PFSK-1 (cell line): ENCODE results near the gene HECTD1.

Experiments
- FOXP2 ChIP-seq: optimal IDR thresholded peaks from 2 replicates; pipeline ENCODE3; 2011; ENCODE audit warnings: borderline replicate concordance, control low read depth, inconsistent platforms; ENCODE audit not compliant: insufficient read depth; ENCODE audit errors: extremely low read length, extremely low read depth
- POLR2AphosphoS5 ChIP-seq: IDR thresholded peaks from 2 replicates; pipeline ENCODE4 v1.6.1; 2012; ENCODE audit warnings: low read depth, mild to moderate bottlenecking, control low read depth, low read length, moderate library complexity
- REST ChIP-seq, 2 experiments: IDR thresholded peaks; 2 replicates each; pipeline versions ENCODE4 v1.6.1 to v1.8.0; 2011 to 2012; ENCODE audit warnings: low read depth in 2 of 2, low read length in 2 of 2, control low read depth in 1 of 2, inconsistent platforms in 1 of 2, mild to moderate bottlenecking in 1 of 2, moderate library complexity in 1 of 2; ENCODE audit not compliant: insufficient read depth in 1 of 2
- SIN3A ChIP-seq: IDR thresholded peaks from 2 replicates; pipeline ENCODE4 v1.6.1; 2012; ENCODE audit warnings: mild to moderate bottlenecking, low read length, moderate library complexity, borderline replicate concordance; ENCODE audit not compliant: insufficient read depth
- TAF1 ChIP-seq: IDR thresholded peaks from 2 replicates; pipeline ENCODE4 v1.6.1; 2012; ENCODE audit warnings: low read length, control low read depth, borderline replicate concordance; ENCODE audit not compliant: insufficient read depth

GRCh38 chr14:31207755-31208545 is at the start of gene HECTD1:
- TF ChIP-seq SIN3A (no peak), TAF1 (no peak), REST (IDR thresholded peaks at IDR 0.05; ENCODE audit: insufficient read depth in 1 of 2, low read depth in 2 of 2, low read length in 2 of 2) (no peak), POLR2AphosphoS5 (peak; percentile 53), FOXP2 (peak; percentile 62)
